Stimulated activated CD4-positive, alpha-beta T cell treated with anti-CD3 and anti-CD28 coated beads, Interleukin-4, amount 100 ng/mL, for 4 hours (primary cell): Measurements from ENCODE around the gene LGMN.

ENCODE experiments used
- DNase-seq, 2 experiments: peaks; one replicate each; pipeline ENCODE4 v3.0.0-alpha.2; 2020

LGMN gene

DNA sequence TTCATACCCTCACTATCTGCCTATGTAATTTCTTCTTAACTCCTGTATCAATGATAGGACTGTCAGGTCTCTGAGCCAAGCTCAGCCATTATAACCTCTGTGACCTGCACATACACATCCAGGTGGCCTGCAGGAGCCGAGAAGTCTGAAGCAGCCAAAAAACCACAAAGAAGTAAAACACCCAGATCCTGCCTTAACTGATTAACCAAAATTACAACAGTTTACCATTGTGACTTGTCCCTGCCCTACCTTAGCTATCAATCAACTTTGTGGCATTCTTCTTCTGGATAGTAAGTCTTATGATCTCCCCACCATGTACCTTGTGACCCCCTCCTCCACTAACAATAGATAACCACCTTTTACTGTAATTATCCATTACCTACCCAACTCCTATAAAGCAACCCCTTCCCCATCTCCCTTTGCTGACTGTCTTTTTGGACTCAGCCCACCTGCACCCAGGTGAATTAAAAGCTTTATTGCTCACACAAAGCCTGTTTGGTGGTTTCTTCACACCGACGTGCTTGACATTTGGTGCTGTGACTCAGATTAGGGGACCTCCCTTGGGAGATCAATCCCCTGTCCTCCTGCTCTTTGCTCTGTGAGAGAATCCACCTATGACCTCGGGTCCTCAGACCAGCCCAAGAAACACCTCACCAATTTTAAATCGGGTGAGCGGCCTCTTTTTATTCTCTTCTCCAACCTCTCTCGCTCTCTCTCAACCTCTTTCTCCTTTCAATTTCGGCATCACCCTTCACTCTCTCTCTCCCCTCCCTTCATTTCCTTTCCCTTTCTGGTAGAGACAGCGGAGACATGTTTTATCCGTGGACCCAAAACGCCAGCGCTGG, 11.5 kb upstream of the LGMN start:
- peak in 1 of 2 experiments; percentile 24 for DNase-seq

DNA sequence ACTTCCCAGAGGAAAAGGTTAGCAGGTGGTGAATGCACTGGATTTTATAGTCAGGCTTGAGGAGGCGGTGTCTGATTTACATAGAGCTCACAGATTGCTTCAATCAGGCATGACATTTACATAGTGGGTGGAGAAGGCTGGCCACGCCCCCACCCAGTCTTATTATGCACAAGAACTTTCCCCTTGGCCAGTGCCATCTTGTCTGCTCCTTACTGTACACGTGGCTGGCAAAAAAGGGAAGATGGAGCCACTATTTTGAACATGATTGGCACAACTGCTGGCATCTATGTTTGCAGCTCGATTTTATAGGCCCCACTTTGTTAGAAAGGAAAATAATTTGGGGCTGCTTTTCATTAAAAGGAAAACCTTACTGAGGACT, 10.9 kb upstream of the LGMN start:
- peak in 1 of 2 experiments; percentile 22 for DNase-seq

DNA sequence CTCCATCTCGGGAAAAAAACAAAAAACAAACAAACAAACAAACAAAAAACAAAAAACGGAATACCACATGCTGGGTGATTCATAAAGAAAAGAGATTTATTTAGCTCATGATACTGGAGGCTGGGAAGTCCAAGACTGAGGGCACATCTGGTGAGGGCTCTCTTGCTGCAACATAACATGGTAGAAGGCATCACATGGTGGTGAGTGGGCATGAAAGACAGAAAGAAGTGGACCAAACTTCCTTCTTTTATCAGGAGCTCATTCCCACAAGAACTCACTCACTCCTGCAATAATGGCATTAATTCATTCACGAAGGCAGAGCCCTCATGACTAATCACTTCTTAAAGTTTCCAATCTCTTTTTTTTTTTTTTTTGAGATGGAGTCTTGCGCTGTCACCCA, 8.0 kb upstream of the LGMN start:
- no peak for DNase-seq

DNA sequence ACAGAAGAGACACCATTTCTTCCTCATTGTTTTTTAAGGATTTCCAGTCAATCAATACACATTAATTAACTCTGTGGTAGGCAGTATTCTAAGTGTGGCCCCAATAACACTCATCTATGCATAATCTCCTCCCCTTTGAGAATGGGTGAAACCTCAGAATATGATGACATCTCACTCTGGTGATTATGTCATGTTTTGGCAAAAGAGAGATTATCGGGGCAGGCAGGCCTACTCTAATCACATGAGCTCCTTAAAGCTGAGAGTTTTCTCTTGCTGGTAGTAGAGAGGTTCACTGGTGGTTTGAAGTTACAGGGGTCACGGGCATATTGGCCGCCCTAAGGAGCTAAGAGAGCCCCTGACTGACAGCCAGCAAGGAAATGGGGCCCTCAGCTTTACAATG, 7.1 kb upstream of the LGMN start:
- DNase-seq, result no peak

DNA sequence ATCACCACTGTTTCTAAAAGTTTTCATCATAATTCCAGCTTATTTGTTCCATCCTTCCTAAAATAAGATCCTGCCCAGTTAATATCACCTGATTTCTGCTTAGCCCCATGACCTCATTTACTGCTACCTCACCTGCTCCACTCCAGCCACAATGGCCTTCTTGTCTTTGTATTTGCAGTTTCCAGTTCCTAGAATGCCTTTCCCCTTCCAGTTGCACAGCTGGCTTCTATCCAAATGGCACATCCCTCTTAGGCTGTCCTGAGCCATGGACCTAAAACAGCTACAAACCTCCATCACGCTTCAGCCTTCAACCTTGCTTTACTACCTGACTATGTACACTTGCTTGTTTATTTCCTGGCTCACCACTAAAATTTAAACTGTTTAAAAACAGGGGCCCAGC, 6.5 kb upstream of the LGMN start:
- no peak for DNase-seq

DNA sequence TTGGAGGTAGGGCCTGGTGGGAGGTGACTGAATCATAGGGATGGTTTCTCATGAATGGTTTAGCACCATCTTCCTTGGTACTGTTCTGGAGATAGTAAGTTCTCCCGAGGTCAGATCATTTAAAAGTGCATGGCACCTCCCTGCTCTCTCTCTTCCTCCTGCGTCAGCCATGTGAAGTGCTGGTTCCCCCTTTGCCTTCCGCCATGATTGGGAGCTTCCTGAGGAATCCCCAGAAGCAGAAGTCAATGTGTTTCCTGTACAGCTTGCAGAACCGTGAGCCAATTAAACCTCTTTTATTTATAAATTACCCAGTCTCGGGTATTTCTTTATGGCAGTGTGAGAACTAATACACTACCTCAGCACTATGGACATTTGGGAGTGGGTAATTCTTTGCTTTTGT, 4.8 kb upstream of the LGMN start:
- DNase-seq, result no peak

DNA sequence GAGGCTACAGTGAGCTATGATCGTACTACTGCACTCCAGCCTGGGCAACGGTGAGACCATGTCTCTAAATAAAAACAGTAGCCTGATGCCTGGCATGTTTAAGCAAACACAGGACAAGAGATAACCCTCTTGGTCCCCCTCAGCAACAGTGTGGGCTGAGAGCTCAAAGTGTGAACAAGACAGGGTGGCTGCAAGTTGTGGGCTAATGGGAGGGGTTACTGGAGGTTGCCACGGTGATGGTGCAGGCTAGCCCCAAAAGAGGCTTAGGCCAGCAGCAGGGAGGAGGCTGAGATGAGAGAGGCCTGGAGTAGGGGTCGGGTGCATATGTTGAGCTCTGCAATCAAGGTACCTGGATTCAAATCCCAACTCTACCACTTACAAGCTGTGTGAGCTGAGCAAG, 3.4 kb upstream of the LGMN start:
- no peak for DNase-seq

DNA sequence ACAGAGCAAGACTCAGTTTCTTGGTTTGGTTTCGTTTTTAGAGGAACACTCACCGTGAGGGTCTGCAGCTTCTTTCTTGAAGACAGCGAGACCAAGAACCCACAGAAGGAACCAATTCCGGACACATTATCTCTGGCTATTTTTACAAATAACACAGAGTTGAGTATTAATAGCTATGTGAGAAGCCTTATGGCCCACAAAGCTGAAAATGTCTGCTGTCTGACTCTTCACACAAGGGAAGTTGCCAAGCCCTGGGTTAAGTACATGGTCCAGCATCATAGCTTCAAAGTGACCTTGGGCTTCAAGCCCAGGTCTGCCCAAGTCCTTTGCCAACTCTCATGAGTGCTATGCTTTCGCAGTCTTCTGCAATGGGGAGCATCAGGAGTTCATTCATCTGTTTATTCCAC, 2.6 kb upstream of the LGMN start:
- DNase-seq, result no peak

DNA sequence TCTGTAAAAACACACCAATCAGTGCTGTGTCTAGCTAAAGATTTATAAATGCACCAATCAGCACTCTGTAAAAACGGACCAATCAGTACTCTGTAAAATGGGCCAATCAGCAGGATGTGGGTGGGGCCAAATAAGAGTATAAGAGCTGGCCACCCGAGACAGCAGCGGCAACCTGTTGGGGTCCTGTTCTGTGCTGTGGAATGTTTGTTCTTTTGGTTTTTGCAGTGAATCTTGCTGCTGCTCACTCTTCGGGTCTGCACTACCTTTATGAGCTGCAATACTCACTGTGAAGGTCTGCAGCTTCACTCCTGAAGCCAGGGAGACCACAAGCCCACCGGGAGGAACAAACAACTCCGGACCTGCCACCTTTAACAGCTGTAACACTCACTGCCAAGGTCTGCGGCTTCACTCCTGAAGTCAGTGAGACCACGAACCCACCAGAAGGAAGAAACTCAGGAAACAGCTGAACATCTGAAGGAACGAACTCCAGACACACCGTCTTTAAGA, 1.8 kb upstream of the LGMN start:
- DNase-seq, result peak in 1 of 2 experiments; percentile 52

DNA sequence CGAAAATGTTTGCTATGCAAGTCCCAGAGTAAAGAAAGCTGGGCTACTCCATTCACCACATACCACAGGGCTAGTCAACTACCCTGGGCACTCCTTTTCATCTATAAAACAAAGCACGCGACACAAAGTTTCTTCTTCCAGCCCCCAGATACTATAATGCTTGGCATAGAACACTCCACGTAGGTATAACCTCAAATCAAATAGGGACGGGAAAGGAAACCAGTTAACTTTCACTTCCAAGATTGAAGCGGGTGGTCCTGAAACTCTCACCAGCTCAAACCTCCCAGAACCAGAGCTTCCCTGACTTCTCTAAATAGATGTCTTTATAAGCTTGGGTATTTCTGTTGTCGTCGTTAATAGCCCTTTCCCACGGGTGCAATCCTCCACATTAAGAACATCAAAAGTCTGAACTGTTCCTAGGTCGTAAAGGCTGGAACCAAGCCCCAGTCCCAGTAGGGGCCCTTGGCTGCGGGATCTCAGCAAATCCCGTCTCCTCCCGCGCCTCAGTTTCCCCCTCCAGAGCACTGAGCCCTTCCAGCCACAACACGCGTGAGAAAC, 647 bp downstream of the LGMN start:
- no peak for DNase-seq

DNA sequence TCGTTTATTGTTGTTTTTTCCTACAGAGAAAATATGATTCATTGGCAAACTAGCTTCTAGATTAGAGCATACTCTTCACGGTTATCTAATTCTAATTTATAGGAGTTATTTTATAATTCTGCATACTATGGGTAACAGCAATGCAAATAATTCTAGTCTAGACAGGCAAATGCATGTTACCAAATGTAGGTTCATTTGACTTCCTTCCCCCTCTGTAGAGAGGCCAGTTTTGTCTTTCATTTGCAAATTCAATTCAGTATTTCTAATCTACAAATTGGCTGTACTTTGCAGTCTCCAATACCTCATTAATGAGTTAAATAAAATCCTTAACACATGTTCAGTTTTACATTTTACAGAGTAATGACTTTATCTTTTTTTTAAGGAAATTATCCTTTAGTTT, 4.2 kb downstream of the LGMN start:
- DNase-seq, result no peak

DNA sequence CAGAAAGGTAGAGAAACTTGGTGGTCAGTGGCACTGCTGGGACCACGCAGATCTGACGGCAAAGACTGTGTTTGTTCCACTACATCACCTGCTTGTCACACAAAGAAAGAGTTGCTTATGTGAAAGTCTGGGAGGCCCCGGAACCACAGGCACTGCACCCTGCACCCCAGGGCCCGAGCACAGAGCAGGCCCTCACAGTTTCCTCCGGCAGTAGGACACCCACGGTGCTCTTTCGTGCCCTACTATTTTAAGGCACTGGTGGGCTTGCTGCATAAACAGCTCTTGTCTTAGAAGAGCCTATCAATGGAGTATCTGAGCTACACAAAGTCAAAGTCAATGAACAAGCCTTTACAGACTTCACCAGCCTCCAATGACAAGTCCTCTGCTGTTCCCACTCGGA, 8.0 kb downstream of the LGMN start:
- DNase-seq, result no peak

DNA sequence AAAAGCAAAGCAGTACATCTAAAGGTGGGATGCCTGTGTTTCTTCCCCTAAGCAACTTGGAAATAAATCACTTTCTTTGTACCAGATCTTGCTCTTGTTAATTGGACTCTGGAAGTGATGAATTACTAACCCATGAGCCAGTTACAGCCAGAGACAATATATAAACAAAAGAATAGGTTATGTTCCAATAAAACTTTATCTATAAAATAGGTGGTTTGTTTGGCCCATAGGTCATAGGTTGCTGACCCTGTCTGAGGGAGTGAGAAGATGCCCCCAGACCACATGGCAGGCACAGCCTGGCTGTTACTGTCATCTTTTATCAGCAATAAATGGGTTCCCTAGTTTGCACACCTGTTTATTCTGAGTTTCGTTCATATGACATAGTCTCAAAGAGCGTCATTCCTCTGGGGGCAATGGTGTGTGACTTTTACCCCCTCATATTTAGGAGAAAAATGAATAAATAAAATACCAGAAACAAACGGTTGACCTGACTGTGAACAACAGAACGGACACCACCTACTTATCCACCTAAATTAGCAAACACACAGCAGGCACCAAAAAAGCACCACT, 10.7 kb downstream of the LGMN start:
- DNase-seq, result no peak

DNA sequence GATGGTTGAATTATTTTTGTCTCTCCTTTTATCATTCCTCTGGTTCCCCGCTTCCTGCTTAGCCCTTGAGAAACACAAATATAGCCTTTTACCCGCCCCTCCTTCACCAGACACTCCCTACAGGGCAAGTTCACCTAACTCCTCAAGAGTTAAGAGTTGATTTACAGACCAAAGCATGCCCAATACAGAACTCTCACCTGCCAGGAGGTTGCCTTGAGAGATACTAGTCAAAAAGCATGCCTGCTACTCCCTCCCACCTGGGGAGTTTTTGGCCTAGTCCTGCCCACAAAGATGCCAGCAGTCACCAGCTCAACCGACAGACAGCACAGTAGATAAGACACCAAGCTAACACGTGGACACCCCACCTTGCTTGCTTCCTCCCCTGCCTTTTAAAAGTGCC, 11.2 kb downstream of the LGMN start:
- no peak for DNase-seq

DNA sequence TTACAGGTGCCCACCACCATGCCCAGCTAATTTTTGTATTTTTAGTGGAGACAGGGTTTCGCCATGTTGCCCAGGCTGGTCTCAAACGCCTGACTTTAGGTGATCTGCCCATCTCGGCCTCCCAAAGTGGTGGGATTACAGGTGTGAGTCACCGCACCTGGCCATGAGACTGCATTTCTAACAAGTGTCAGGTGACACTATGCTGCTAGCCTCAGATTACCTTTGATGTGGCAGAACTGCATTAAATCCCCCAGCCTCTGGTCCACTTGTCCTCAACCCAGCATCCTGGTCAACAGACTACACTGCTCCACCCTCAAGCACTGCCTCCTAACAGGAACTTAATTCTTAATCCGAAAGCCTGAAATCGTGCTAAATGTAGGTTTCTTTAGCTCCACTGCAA, 13.1 kb downstream of the LGMN start:
- no peak for DNase-seq

DNA sequence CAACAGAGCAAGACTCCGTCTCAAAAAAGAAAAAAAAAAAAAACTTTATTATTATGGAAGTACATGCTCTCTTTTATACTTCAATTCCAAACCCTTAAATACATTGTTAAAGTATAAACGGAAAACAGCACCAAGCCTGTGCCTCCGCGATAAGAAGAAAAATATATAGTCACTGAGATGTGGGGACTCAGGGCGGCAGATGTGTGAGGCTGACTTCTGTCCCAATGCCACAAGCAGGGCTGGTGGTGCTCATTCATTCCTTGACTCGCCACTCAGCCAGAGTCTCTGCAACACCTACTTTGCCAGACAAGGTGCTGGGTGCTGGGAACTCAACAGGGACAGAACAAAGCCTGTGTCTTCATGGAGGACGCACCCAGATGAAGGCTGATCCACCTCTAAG, 13.8 kb downstream of the LGMN start:
- DNase-seq, result no peak

DNA sequence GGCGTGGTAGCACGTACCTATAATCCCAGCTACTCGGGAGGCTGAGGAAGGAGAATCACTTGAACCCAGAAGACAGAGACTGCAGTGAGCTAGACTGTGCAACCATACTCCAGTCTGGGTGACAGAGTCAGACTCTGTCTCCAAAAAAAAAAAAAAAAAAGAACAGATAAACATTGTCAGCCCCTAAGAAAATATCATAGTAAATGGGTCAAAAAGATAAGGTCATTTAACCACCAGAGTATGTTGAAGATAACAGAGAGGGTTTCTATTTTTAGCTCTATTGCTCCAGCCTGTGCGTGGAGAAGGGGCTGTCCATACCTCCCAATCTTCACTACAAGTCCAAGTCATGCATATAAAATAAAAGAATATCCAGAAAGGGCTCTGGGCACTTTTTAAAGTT, 15.4 kb downstream of the LGMN start:
- no peak for DNase-seq

DNA sequence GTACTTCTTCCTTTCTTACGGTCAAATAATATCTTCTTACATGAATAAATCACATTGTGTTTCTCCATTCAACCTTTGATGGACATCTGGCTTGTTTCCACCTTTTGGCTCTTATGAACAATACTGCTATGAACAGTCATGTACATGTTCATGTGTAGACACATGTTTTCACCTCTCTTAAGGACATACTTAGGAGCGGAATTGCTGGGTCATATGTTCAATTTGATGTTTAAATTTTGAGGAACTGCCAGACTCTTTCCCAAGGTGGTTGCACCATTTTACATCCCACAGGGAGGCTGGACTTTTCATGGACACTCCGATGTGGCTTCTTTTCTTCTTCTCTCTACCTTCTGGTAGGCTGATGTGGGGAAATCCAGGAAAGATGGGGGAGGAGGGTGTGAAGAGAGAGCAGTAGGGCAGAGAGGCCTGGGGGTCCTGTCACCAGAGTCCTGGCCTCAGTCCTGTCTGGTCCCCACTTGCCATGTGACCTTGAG, 16.8 kb downstream of the LGMN start:
- DNase-seq, result no peak

DNA sequence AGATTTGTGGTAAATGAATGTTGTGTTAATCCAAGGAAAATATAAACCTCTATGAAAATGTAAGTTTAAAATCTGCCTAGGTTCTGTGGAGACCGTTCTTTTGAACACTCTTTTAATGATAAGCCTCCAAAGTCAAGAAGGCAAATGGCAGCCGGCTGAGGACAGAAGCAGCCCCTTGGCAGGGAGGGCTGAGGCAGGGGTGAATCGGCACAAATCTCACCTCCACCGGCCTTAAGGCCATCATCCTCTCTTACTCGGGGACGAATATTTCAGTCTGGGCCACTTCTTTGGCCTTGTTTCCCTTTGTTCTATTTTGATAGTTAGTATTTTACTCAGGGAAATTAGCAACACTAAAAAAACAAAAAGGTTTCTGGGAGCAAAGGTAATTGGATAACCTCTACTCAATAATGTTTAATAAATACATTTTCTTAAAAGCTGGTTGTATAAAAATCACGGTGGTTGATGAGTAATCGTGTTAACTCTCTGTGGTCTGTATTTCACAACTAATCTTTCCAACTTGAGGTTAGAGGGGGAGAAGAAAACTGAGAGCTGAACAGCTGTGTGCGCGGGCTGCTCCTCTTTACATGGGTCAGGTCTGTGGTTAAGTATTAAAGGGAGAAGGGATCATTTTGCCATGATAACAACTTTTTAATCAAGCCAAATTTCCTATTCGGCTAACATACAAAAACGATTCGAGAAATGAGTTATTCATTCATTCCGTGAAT, 18.6 kb downstream of the LGMN start:
- no peak for DNase-seq

DNA sequence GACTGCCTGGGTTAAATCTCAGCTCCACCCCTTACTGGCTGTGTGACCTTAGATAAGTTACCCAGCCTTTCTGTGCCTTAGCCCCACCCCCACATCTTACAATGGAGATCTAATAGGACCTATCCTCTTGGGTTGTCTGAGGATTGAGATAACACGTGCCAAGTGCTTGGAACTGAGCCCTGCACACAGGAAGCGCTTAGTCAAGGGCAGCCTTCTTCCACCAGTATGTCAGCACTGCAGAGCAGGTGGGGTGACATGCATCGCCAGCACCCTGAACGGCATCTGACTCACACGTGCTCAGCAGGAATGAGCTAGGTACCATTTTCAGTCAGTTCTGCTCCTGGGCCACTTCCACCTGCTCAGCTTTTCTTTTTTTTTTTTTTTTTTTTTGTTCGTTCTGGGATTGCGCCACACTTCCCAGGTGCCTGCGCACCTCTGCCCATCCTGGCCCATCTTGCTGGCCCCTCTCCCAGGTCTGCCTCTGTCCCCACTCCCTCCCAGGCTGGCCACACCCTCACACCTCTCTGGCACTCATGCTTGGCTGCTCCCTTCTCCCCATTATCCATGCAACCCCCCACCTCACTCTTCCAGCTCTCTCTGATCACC, 19.6 kb downstream of the LGMN start:
- DNase-seq, result peak in 1 of 2 experiments; percentile 8

DNA sequence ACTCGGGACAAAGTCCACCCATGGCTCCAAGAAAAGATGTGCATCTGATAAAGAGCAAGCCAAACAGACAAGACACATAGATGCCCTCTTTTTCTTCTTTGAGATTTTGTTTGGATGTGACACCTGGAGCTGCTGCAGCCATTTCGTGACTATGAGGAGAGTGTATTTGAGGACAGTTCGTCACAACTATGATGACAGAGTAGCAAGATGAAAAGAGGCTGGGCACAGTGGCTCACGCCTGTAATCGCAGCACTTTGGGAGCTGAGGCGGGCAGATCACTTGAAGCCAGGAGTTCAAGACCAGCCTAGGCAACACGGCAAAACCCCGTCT, 21.5 kb downstream of the LGMN start:
- DNase-seq, result no peak

DNA sequence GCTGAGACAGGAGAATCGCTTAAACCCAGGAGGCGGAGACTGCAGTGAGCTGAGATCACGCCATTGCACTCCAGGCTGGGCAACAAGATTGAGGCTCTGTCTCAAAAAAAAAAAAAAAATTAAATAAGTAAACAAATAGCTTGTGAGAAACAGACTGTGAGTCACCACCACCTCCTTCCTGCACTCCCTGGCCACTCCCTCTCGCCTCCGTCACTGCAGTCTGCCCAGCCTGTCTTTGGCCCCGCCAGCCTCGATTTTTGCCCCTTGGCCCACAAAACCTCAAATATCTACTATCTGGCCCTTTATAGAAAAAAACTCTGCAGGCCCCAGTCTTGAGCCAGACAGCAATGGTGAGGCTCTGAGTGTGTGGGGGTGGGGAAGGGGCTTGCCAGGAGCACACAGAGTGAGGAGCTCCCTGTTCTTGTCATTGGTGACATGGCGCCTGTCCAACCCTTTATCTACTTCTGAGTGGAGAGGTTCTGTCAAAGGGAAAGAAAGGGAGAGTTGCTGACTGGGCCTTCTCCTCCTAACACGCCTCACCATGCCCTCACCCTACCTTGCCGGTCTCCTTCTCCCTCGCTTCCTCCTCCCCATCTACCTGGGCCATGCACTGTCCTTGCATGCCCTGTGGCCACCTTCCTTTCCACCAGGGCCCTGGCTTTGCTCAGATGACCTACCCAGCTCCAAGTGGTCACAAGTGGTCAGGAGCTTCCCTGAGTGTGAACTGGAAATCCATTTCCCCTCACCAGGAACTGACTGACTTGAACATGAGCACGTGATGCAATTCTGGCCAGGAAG, 22.1 kb downstream of the LGMN start:
- no peak for DNase-seq
